H1 (cell line): ENCODE data around the gene MACROD2. TPM values are rescaled to one million over a fixed set of nuclear protein-coding genes. Genes with fewer than 3 reads are reported as not detected.

Experiments
- CTCF ChIA-PET: fragments of 300-600 bp; sonication (Branson Sonifier 250); formaldehyde crosslinking; loops from one replicate; lab custom pipeline; 2021; ENCODE audit not compliant: partially characterized antibody; lab: Charles Lee
- POLR2A ChIA-PET: fragments of 300-600 bp; sonication (Branson Sonifier 250); formaldehyde crosslinking; loops from one replicate; lab custom pipeline; 2021; ENCODE audit warnings: inconsistent platforms; ENCODE audit not compliant: partially characterized antibody; lab: Charles Lee
- DNase-seq, 2 experiments: peaks; one replicate each; pipeline versions ENCODE4 v3.0.0 to v3.0.0-alpha.2; 2010 to 2022; ENCODE audit warnings: low spot score in 2 of 2, low read depth in 1 of 2, mixed read lengths in 1 of 2
- FAIRE-seq: peaks from 2 replicates; lab custom pipeline; 2011; peaks lifted over from hg19 to GRCh38; lab: Jason Lieb, UNC
- H2AFZ ChIP-seq: 2 replicates; pipeline ENCODE4 v1.8.1; 2012; ENCODE audit warnings: low read length, inconsistent platforms
- H2AK5ac ChIP-seq: 2 replicates; pipeline ENCODE4 v1.6.1; 2013; ENCODE audit warnings: low read depth, low read length
- H2BK120ac ChIP-seq: replicated peaks from 2 replicates; pipeline ENCODE3; 2013; ENCODE audit warnings: low read depth, low read length, inconsistent platforms
- H2BK12ac ChIP-seq: 2 replicates; pipeline ENCODE4 v1.6.1; 2013; ENCODE audit warnings: low read depth, low read length
- H2BK15ac ChIP-seq: 2 replicates; pipeline ENCODE4 v1.6.1; 2013; ENCODE audit warnings: low read length
- H2BK20ac ChIP-seq: 2 replicates; pipeline ENCODE4 v1.6.1; 2013; ENCODE audit warnings: low read length
- H2BK5ac ChIP-seq: 2 replicates; pipeline ENCODE4 v1.6.1; 2013; ENCODE audit warnings: low read depth, low read length
- H3K14ac ChIP-seq: 2 replicates; pipeline ENCODE4 v1.6.1; 2013; ENCODE audit warnings: inconsistent platforms; ENCODE audit not compliant: insufficient read length
- H3K18ac ChIP-seq: 2 replicates; pipeline ENCODE4 v1.6.1; 2013; ENCODE audit warnings: low read length; ENCODE audit errors: extremely low read depth
- H3K23ac ChIP-seq: 2 replicates; pipeline ENCODE4 v1.6.1; 2013; ENCODE audit warnings: inconsistent platforms; ENCODE audit not compliant: insufficient read length
- H3K23me2 ChIP-seq: 2 replicates; pipeline ENCODE4 v1.6.1; 2013; ENCODE audit warnings: low read depth, low read length
- H3K27ac ChIP-seq: 2 replicates; pipeline ENCODE4 v1.6.1; 2011; ENCODE audit warnings: low read depth, low read length, inconsistent platforms
- H3K27me3 ChIP-seq, 4 experiments: replicated peaks in 1 of 4; 1 replicate in 1 of 4; 2 replicates in 3 of 4; pipeline versions ENCODE4 v1.6.1 to v1.8.1; 2011 to 2013; ENCODE audit warnings: low read length in 3 of 4, mild to moderate bottlenecking in 3 of 4, inconsistent platforms in 2 of 4, mixed read lengths in 2 of 4, moderate library complexity in 1 of 4; ENCODE audit not compliant: control insufficient read depth in 3 of 4, insufficient read depth in 3 of 4; ENCODE audit errors: extremely low read depth in 1 of 4
- H3K36me3 ChIP-seq, 4 experiments: 2 replicates each; pipeline versions ENCODE4 v1.6.1 to v1.8.1; 2011 to 2013; ENCODE audit warnings: mild to moderate bottlenecking in 4 of 4, low read length in 3 of 4, moderate library complexity in 2 of 4, control low read depth in 1 of 4, inconsistent platforms in 1 of 4; ENCODE audit not compliant: insufficient read depth in 4 of 4, control insufficient read depth in 2 of 4
- H3K4ac ChIP-seq: replicated peaks from 2 replicates; pipeline ENCODE3; 2013; ENCODE audit warnings: low read length, low read depth, mixed read lengths, inconsistent platforms; ENCODE audit not compliant: insufficient read length
- H3K4me1 ChIP-seq, 4 experiments: replicated peaks in 1 of 4; 1 replicate in 1 of 4; 2 replicates in 3 of 4; pipeline versions ENCODE4 v1.6.1 to v1.8.1; 2011 to 2013; ENCODE audit warnings: low read length in 3 of 4, inconsistent platforms in 2 of 4, mixed read lengths in 1 of 4; ENCODE audit not compliant: insufficient read depth in 4 of 4, control insufficient read depth in 3 of 4
- H3K4me2 ChIP-seq, 2 experiments: 2 replicates each; pipeline versions ENCODE4 v1.6.1 to v1.8.1; 2011 to 2013; ENCODE audit warnings: low read depth in 2 of 2, low read length in 2 of 2, control low read depth in 1 of 2, inconsistent platforms in 1 of 2, mild to moderate bottlenecking in 1 of 2; ENCODE audit not compliant: insufficient read depth in 1 of 2
- H3K4me3 ChIP-seq, 4 experiments: fragments of 200-600, 300-600 bp in 1 of 4; sonication (generic), shearing (Covaris generic), sonication (Bioruptor Twin) in 1 of 4; 2 replicates each; pipeline versions ENCODE4 v1.5.1 to v1.8.1; 2011 to 2016; ENCODE audit warnings: low read length in 4 of 4, low read depth in 3 of 4, control low read depth in 2 of 4, inconsistent platforms in 2 of 4, mild to moderate bottlenecking in 2 of 4, mixed read lengths in 1 of 4, moderate library complexity in 1 of 4; ENCODE audit not compliant: insufficient read depth in 2 of 4; ENCODE audit errors: extremely low read depth in 1 of 4
- H3K56ac ChIP-seq: replicated peaks from 2 replicates; pipeline ENCODE3; 2013; ENCODE audit warnings: low read depth, mild to moderate bottlenecking, mixed read lengths, low read length, inconsistent platforms; ENCODE audit not compliant: insufficient read length
- H3K79me1 ChIP-seq: 2 replicates; pipeline ENCODE4 v1.6.1; 2013; ENCODE audit warnings: low read depth, low read length, control low read depth
- H3K79me2 ChIP-seq, 2 experiments: 2 replicates each; pipeline versions ENCODE4 v1.6.1 to v1.8.1; 2012 to 2013; ENCODE audit warnings: low read length in 2 of 2, mild to moderate bottlenecking in 2 of 2, inconsistent platforms in 1 of 2; ENCODE audit not compliant: insufficient read depth in 2 of 2, control insufficient read depth in 1 of 2
- H3K9ac ChIP-seq, 4 experiments: replicated peaks in 1 of 4; 1 replicate in 1 of 4; 2 replicates in 3 of 4; pipeline versions ENCODE4 v1.6.1 to v1.8.1; 2011 to 2013; ENCODE audit warnings: low read depth in 3 of 4, low read length in 3 of 4, control low read depth in 2 of 4, mild to moderate bottlenecking in 2 of 4, moderate library complexity in 2 of 4, inconsistent platforms in 1 of 4; ENCODE audit errors: extremely low read depth in 1 of 4
- H3K9me3 ChIP-seq, 2 experiments: 2 replicates each; pipeline versions ENCODE4 v1.6.1 to v1.8.1; 2012 to 2013; ENCODE audit warnings: mild to moderate bottlenecking in 2 of 2, moderate library complexity in 2 of 2, control low read depth in 1 of 2, inconsistent platforms in 1 of 2, low read depth in 1 of 2, low read length in 1 of 2, mixed read lengths in 1 of 2; ENCODE audit not compliant: insufficient read depth in 2 of 2
- H4K20me1 ChIP-seq, 2 experiments: replicated peaks in 1 of 2; 2 replicates each; pipeline versions ENCODE3 to v1.8.1; 2011 to 2013; ENCODE audit warnings: inconsistent platforms in 2 of 2, low read length in 2 of 2, mild to moderate bottlenecking in 1 of 2; ENCODE audit not compliant: insufficient read depth in 2 of 2, control insufficient read depth in 1 of 2
- H4K5ac ChIP-seq: 2 replicates; pipeline ENCODE4 v1.6.1; 2013; ENCODE audit warnings: low read length, low read depth, mixed read lengths, inconsistent platforms; ENCODE audit not compliant: insufficient read length
- H4K8ac ChIP-seq: 2 replicates; pipeline ENCODE4 v1.8.0; 2013; ENCODE audit warnings: mild to moderate bottlenecking, moderate library complexity, low read length, inconsistent platforms; ENCODE audit not compliant: insufficient read depth; ENCODE audit errors: extremely low read depth
- H4K91ac ChIP-seq: replicated peaks from 2 replicates; pipeline ENCODE3; 2013; ENCODE audit warnings: low read length, mixed read lengths, inconsistent platforms; ENCODE audit not compliant: insufficient read length
- BCL11A ChIP-seq, 2 experiments: IDR thresholded peaks; one replicate each; pipeline ENCODE4 v1.6.1; 2011; ENCODE audit warnings: low read depth in 2 of 2, low read length in 2 of 2, mild to moderate bottlenecking in 2 of 2
- CEBPB ChIP-seq: IDR thresholded peaks from 2 replicates; pipeline ENCODE4 v1.6.1; 2012; ENCODE audit warnings: low read depth, low read length
- EGR1 ChIP-seq: IDR thresholded peaks from 2 replicates; pipeline ENCODE4 v1.6.1; 2011; ENCODE audit warnings: low read depth, low read length, borderline replicate concordance
- GABPA ChIP-seq: IDR thresholded peaks from 2 replicates; pipeline ENCODE4 v1.6.1; 2011; ENCODE audit warnings: mild to moderate bottlenecking, low read length, moderate library complexity, borderline replicate concordance; ENCODE audit not compliant: insufficient read depth
- SP1 ChIP-seq: IDR thresholded peaks from 2 replicates; pipeline ENCODE4 v1.6.1; 2011; ENCODE audit warnings: low read depth, low read length
- SP2 ChIP-seq: IDR thresholded peaks from 2 replicates; pipeline ENCODE4 v1.6.1; 2012; ENCODE audit warnings: mild to moderate bottlenecking, low read length, inconsistent platforms
- SRF ChIP-seq: IDR thresholded peaks from 2 replicates; pipeline ENCODE4 v1.6.1; 2011; ENCODE audit warnings: mild to moderate bottlenecking, low read depth, low read length, moderate library complexity
- TAF7 ChIP-seq: optimal IDR thresholded peaks from 2 replicates; pipeline ENCODE3; 2011; ENCODE audit warnings: low read depth, mild to moderate bottlenecking, inconsistent platforms, low read length, moderate library complexity, borderline replicate concordance
- TCF12 ChIP-seq: IDR thresholded peaks from 2 replicates; pipeline ENCODE4 v1.6.1; 2011; ENCODE audit warnings: low read depth, mild to moderate bottlenecking, low read length
- TEAD4 ChIP-seq: IDR thresholded peaks from 2 replicates; pipeline ENCODE4 v1.6.1; 2012; ENCODE audit warnings: low read depth, low read length, inconsistent platforms, mixed read lengths
- WGBS, 2 experiments: shearing (Covaris generic) in 1 of 2; methylation state at CpG; one replicate each; pipeline versions ENCODE4 v1.1.6 to v1.1.7; 2013 to 2015; ENCODE audit warnings: low lambda C conversion rate in 2 of 2, mixed read lengths in 2 of 2, inconsistent platforms in 1 of 2, low coverage in 1 of 2, missing lambda C conversion rate in 1 of 2; ENCODE audit not compliant: insufficient replicate concordance in 2 of 2, insufficient coverage in 1 of 2, insufficient read length in 1 of 2; ENCODE audit errors: extremely low coverage in 1 of 2, missing lambda C conversion rate in 1 of 2; 5-methylcytosine and 5-hydroxymethylcytosine counted together
- polyA plus RNA-seq, 7 experiments: library from polyadenylated mRNA; depleted of rRNA in 3 of 7; stranded (reverse) in 5 of 7; unstranded in 2 of 7; fragments of >200 nt in 5 of 7; fragments of 200-250 nt in 2 of 7; gene quantifications; 1 replicate in 5 of 7; 2 replicates in 1 of 7; 4 replicates in 1 of 7; pipeline versions ENCODE4 v1.2.1 to v1.2.3, GENCODE V29; 2011 to 2013; ENCODE audit warnings: missing spikeins in 2 of 7, mixed read lengths in 2 of 7
- total RNA-seq: library from RNA; stranded (reverse); fragmentation: NEBNext Ultra II Directional; extraction: Animal tissue kit (Norgen Biotek cat#: 25700); gene quantifications from 2 replicates; pipeline ENCODE4 v1.2.1, GENCODE V29; 2021
- TF ChIP-seq, protein P1 (sequence below): IDR thresholded peaks from 2 replicates; pipeline ENCODE4 v1.6.1; 2012; ENCODE audit warnings: inconsistent platforms

Gene MACROD2
- total and polyA plus RNA-seq, 2 of the 8 experiments (the other 6 are each of a cell fraction or from before 2014, with no cell fraction given): 0.70 to 3.9 TPM

DNA sequence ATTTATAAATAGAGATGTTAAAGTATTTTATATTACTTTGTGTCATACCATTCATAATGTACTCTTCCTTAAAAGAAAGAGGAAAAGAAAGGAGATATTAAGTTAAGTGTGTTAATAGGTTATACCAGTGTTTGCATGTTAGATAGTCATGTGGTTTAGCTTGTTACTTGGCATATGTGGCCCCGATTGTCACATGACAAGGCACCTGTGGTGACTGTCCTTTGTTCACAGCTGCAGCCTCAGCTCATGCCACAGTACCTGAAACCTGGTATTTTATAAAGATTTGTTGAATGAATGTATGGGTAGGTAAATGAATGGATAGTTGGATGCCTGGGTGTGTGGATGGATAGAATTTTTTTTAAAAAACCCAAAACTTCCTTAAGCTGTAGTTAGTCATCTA, 648.2 kb downstream of the MACROD2 start:
- Histone ChIP-seq H3K27ac (no peak overlapping the region), H3K56ac (no peak overlapping the region), H3K14ac (no peak overlapping the region), H3K9ac (no peak overlapping the region), H3K18ac (no peak overlapping the region), H4K8ac (no peak overlapping the region), H2BK20ac (no peak overlapping the region), H3K36me3 (no peaks in the 10 kb centered on the region), H3K79me1 (no peaks in the 10 kb centered on the region), H4K20me1 (no peaks in the 10 kb centered on the region), H2BK120ac (no peak overlapping the region), H3K4me3 (no peak overlapping the region), H3K4me1 (no peaks in the 10 kb centered on the region), H2AK5ac (no peak overlapping the region), H3K23me2 (no peaks in the 10 kb centered on the region), H3K79me2 (no peaks in the 10 kb centered on the region), H3K27me3 (no peaks in the 10 kb centered on the region), H3K4me2 (no peak overlapping the region), H3K4ac (no peak overlapping the region), H2BK5ac (no peak overlapping the region), H2BK12ac (no peak overlapping the region), H3K23ac (no peak overlapping the region), H2AFZ (no peak overlapping the region), H2BK15ac (no peak overlapping the region), H3K9me3 (peaks cover 3 to 6% of the 10 kb centered on the region in 2 experiments; a peak in 2 of 4 replicates), H4K5ac (no peak overlapping the region), H4K91ac (no peak overlapping the region)
- POLR2A ChIA-PET: no interaction called here
- CTCF ChIA-PET: interaction anchor here (0.9 kb wide), 1 partner anchor 9 kb away, joined by 3 read pairs; no protein-coding TSS in a partner anchor
- TF ChIP-seq CEBPB: no peak
- no peak for TF ChIP-seq TEAD4
- no peak for TF ChIP-seq EGR1
- TF ChIP-seq SP1: no peak
- TF ChIP-seq SRF: no peak
- no peak for TF ChIP-seq TAF7
- TF ChIP-seq GABPA: no peak
- TF ChIP-seq SP2: no peak
- TF ChIP-seq, protein P1, sequence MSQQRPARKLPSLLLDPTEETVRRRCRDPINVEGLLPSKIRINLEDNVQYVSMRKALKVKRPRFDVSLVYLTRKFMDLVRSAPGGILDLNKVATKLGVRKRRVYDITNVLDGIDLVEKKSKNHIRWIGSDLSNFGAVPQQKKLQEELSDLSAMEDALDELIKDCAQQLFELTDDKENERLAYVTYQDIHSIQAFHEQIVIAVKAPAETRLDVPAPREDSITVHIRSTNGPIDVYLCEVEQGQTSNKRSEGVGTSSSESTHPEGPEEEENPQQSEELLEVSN: no peak
- TF ChIP-seq TCF12: no peak
- no peak for TF ChIP-seq BCL11A (IDR thresholded peaks at IDR 0.05; ENCODE audit: low read depth in 2 of 2, low read length in 2 of 2)
- FAIRE-seq: no peak
- 100% methylated on average over 1 of the region's 1 CpG; no CpG with 5 or more reads in 1 of the 2 experiments for WGBS, 2 experiments
- no peak for DNase-seq
